GM18508 (cell line): Measurements from ENCODE around the gene MSI2.

Source experiments
- ATAC-seq: cut with Tn5 transposase; IDR thresholded peaks from one replicate; pipeline ENCODE4 v1.9.1; 2021; ENCODE audit warnings: moderate number of reproducible peaks; ENCODE audit not compliant: insufficient read depth, unreplicated experiment

MSI2 gene

DNA sequence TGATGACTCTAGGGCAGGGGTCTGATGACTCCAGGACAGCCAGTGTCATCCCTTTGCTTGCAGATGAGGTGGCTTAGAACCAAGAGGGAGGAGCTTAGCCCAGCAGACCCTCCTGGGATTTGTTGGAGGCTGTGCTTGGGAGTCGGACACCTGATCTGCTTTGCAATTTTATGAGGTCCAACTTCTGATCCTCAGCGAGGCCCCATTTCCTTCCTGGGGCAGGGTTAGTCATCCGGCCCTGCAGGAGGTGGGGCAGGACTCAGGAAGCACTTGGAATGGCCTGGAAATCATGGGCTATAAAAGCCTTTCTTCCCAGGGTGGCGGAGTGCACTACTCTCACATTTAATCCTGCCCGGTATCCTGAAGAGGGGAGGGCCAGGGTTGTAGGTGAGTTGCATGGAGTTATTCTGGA, 168.5 kb downstream of the MSI2 start:
- no peak for ATAC-seq

DNA sequence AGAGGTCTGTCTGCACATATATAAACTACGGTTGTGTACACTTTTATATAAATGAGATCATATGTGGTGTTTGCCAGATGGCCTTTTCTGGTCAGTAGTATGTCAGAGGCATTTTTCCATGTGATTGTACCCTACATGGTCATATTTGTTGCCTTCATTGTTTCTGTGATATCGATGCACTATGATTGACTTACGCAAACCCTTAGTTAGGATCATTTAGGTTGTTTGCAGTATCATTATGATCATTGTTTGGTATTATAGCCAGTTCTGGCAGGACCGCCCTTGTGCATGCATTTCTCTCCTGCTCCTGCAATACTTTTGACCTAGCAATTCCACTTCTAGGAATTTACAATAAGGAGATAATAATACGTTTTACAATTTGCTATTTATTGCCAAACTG, 169.1 kb downstream of the MSI2 start:
- no peak for ATAC-seq

DNA sequence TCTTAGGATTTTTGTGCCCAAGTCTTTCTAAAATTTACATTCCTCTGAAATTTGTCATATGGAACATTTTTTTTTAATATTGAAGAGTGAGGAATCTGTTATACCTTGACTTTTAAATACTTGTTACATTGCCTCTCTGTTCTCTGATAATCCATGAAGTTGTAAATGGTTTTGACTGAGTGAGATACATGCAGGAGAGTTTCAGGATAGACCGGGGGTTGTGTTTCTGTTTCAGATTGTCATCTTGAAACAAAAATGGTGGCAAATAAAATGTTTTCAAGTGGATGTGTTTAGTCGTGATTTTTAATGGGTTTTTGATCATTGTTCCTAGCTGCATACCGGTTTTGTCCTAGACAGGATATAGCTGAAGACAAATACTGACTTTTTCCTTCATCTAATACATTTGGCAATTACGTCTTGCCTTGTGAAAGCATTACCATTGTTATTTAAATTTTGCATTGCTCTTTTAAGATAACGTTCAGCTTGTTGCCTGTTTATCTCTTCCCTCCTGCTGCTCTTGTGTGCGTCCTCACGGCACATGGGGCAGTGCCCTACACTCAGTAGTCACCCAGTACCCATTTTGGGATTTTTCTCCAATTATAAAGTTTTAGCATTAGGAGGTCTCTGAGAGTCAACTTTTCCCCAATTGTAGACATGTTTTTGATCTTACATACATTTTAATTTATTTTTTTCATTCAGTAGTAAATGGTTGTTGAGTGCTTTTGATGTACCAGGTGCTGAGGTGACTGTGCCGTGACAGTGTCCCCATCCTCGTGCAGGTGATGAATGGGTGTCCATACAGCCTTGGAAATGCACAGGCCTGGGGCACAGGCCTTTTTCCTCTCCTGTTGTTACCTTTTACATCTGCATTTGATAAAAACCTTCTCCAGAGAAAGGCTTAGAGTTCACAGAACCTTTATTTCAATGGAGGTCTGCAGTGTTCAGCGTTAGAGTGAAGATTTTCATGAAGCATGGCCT, 169.9 kb downstream of the MSI2 start:
- ATAC-seq = no peak

DNA sequence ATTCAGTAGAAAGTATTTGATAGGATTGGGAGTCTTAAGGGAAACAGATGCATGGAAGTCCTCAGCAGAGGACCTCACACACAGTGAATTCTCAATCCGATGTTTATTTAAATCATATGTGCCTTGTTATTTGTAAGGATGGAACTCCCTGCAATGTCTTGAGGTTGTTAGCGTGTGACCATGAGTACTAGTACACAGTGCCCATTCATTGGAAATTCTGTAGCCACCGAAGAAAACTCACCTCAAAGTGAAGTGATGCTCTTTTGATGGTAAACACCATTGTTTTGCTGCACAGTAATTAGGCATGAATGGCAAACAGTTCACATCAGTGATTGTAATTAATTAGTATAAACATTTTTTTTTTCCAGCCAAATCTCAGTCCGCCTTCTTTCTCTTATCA, 173.6 kb downstream of the MSI2 start:
- ATAC-seq = no peak

DNA sequence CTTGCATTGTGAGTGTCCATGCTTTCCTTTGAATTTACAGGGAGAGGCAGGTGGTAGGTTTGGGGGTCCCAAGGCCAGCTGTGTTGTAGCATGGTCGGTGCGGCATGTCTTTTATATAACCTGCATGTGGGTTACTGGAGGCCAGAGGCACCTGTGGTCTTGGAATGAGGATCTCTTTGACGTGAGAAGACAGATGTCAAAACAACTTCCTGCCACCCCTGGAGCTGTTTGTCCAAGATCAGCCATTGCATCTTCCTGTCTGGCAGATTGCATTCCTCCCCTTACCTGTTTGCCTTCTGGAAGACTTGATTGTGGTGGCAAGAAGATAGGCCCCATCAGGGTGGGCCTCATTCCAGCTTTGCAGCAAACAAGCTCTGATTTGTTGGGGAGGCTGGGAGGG, 175.1 kb downstream of the MSI2 start:
- ATAC-seq = no peak

DNA sequence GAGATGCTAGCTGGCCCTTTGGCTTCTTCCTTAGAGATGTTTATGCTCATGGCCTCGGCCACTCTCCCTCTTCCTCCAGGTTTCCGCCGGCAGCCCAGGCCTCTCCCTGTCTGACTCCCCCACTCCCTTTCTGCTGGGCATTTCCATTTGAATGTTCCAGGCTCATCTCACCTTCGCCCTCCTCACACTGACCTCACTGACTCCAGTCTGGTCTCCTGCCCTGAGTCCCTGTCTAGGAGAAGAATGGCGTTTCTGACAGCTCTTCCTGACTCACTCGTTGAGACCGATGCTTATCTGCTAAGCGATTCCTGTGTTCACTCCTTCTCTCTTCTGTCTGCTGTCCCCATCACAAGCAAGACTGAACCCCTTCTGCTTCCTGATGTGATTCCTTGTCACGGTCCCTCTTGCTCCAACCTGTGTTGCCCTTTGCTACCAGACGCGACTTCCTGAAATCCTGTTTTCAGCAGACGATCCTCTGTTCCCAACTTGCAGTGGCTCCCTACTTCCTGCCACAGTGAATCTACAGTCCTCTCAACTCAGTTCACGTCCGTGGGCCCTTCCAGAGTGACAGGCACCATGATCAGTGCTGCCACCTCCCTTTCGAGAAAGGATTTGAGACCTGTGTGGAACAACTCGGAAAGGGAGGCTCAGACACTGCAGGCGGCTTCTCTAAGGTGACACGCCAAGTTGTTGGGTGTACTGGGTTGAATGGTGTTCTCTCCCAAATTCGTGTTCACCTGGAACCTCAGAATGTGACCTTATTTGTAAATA, 176.4 kb downstream of the MSI2 start:
- ATAC-seq = no peak

DNA sequence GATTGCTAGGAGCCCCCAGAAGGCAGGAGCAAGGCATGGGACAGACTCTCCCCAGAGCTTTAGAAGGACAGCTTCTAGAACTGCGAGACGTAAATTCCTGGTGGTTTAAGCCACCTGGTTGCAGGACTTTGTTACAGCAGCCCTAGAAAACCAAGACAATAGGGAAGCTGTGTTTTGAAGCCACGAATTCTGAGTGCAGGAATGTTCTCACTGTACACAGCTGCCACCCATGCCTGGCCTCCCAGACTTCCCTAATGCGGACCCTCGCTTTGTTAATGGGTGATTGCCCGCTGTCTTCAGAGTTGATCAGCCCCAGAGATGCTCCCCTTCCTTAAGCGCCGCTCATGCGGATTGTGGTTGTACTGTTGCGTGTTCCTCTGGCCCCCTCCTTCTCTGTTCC, 177.1 kb downstream of the MSI2 start:
- no peak for ATAC-seq

DNA sequence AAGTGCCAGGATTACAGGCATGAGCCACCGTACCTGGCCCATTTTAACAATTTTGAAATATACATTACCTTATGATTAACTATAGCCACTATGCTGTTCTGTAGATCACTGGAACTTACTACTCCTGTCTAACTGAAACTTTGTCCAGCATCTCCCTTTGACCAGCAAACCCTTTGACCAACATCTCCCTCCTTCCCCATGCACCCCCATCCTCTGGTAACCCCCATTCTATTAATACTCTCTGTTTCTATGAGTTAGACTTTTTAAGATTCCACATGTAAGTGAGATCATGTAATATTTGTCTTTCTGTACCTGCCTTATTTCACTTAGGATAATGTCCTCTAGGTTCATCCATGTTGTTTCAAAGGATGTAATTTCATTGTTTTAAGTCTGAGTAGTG, 178.0 kb downstream of the MSI2 start:
- ATAC-seq = no peak

DNA sequence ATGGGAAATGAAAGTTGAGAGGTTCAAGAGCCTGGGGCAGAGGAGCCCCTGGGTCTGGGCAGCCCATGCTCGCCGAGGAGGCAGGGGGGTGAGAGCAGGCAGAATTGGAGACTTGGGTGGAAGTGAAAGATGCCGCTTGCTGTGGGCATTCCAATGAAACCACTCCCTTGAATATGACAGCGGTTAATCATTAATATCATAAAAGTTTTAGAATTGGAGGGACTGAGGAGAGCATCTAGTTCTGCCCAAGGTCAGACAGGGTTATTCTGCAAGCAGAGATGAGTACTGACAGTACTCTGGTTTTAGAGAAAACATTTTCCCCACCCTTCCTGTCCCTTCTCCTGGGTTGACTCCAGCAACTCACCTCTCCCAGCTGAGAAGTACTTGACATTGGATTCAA, 180.2 kb downstream of the MSI2 start:
- no peak for ATAC-seq

DNA sequence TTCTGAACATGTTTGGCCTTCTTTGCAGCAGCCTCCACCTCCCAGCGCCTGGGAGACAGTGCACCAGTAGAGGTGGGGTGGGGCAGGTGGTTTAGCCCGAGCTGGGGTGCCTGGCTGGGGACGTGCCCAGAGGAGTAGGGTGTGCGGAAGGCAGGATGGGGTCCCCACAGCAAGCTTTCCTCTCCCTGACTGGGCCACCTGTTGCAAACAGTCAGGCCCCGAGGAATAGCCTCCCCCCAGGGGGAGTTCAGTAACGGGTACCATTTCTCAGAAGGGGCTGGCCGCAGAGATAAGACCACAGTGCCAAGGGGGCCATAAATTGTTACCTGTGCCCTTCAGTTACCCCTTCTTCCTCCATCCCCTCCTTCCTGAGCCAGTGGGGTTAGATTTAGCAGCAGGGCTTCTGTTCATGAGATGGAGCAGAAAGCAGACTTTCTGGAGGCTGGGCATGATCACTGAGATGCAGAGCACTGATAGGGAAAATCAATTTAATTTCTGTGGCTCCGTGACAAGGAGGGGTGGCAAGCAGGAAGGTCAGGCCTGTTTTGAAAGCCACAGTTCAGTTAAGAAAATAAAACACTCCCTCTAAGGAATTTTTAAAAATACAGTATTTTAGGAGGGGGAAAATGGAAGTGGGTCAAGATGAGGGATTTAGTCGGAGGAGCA, 181.9 kb downstream of the MSI2 start:
- no peak for ATAC-seq

DNA sequence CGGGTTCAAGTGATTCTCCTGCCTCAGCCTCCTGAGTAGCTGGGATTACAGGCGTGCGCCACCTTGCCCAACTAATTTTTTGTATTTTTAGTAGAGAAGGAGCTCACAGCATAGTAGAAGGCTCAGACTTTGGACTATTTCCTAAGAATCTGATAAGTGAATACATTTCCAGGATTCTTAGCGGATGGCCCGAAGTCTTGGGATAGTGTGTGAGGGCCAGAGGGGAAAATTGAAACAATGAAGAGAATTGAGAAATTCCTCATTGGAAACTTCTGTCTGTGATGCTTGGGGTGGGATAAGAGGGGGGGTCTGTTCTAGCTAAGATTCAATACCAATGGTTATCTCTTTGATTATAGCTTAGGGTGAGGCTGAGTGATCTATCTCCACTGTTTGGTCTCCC, 183.3 kb downstream of the MSI2 start:
- no peak for ATAC-seq

DNA sequence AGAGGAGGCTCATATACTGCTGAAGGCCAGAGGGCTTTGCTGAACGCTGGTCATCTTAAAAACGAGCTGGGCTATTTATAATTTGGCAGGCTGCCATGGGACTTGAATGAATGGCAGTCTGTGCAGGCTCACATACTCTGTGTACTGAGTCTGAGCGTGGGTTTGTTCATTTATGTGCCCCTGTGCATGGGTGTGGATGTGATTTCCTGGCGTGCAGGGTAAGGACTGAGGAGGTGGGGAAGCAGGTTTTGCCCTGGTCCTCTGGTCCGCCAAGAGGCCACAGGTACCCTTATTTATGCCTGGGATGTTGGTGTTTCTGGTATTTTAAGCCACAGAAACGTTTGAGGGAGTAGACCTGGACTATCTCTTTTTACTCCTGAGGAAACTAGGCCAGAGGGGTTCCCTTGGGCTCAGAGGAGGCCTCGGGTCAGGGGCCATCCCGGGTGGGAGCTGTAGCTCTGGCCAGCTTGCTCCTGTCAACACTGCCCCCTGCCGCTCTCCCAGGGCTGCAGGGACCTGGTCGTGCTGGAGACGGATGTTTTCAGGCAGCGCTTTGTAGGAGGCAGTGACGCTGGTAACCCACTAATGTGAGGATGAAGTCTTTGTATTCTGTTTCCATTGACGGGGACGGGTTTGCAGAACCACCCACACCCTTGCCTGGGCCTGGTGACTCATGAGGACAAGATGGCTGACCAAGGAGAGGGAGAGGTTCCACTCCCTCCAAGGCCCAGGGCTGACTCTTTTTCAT, 184.4 kb downstream of the MSI2 start:
- no peak for ATAC-seq

DNA sequence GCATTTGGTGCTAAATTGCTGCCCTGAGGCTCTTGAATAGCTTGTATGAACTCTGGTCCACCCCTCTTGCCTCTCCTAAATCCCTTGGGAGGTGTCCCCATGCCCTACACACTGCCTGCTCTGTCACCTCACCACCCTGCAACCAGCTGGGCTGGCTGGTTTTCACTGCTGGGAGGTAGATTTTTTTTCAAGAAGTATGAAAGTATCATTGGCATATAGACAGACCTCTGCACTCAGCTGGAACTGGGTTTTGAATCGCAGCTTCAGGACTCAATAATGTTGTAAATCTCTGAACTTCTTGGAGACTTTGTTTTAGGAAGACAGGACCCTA, 184.9 kb downstream of the MSI2 start:
- no peak for ATAC-seq

DNA sequence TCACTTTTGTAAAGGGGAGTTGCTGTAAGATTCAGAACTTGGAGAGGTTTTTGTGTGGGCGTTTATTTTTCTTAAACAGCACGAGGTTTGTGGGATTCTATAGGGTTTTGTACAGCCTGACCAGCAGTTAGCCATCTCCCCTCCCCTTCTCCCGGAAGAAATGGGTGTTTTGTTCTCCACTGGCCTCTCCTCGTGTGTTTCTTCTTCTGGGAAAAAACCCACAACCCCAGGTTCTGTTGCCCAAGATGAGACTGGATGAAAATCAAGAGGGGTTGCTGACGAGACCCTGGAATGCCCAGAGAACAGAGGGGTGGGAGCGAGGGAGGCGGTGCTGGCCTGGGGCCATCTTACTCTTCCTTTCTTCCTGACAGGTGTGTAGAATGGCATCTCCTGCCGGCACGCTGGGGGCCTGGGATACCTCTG, 186.1 kb downstream of the MSI2 start:
- ATAC-seq = no peak

DNA sequence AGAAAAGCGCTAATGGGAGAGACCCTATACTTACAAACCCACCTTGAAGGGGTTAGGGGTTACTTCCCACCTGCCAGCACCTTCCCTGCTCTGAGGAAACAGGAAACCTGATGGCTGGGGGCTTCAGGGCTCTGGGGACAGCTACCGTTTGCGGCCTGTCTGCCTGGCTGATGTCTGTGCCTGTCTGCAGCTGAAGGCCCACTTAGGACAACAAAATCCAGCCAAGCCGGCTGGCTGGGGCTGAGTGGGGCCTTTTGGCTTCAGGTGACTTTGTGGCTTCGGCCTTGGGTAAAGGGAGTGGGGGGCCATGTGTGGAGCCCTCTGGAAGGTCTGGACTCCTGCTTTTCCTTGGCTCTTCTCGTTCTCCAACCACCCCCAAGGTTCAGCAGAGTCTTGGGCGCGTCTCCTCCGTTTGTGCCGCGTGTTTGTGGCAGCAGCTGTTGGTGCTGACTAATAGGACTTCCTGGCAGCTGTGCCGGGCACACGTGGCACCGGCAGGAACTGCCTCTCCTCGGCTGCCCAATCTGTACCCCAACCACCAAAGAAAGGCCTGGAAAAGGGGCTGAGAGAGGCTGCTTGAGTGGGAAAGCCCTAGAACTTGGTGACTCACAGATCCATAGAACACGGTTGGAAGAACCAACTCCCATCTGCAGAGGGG, 186.7 kb downstream of the MSI2 start:
- no peak for ATAC-seq

DNA sequence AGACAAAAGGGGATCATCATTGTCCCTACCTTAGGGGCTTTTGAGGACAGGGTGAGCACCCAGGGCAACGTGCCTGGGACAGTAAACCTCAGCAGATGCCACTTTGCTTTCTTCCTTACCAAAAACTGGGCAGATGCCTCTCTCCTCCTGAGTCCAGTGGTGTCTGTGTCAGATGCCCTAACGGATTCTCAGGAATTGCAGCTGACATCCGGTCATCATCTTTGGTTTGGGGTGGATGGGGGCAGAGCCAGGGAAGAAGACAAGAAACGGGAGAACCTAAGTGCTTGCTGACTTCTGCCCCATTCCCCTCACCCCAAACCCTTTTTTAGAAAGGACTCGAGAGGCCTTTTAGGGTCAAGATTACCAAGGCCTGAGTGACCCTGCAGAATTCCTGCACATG, 187.5 kb downstream of the MSI2 start:
- no peak for ATAC-seq

DNA sequence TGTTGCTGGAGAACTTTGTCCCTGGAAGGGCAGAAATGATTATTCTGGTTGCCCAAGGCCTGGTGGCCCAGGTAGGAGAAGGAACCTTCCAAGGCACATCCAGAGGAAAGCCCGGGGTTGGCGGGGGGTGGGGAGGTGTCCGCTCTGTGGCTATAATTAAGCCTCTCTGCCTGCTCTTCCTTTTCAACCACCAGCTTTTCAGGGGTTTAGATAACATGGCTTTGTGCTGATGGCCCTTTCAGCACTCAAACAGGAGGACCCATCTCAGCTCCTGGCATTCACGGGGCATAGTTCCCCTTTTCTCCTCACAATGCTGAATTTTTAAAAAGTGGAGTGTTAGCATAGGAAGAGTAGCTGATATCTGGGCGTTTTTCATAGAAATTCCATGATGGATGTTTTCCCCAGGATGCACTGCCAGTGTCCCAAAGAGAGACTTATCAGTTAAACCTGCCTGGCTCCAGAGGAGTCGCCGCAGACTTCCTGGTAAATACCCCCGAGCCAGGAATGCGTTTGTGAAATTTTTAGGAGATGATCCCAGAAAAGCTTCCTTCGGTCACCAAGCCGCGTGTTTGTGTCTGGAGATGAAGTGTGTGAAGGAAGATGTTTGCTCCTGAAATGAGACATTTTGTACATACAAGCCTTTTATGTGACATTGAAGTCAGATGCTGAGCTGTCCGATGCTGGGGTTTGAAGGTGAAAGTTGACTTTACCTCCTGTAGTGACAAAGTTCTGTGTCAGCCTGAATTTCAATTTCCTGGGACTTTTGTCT, 188.5 kb downstream of the MSI2 start:
- ATAC-seq = no peak

DNA sequence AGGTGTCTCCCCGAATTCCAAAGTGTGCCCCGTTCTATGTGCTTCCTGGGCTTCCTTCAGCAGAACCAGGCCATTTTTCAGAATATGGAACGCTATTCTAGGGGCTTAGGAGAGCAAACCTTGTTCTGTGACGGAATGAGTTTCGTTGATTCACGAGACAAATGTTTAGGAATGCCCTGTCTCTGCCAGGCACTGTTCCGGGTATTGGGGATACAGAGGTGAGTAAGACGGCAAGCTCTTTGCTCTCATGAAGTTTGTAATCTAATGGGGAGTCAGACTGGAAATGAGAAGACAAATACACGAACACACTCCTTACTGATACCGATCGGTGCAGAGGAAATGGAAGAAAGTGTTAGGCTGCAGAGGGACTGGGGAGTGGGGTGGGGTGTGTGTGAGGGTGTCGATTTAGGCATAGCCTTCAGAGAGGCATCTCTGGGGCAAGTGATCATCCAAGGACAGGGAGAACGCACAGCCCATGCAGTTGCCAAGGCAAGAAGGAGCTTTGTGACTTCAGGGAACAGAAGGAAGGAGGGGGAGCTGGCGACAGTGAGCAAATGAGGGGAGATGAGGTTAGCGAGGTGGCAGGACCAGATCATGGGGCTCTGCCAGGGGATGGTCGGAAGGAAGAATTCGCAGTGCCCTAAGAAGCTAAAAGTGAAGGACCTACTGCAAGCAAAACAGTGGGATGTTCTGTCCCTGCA, 189.6 kb downstream of the MSI2 start:
- ATAC-seq = no peak
